Measurements from ENCODE around the gene IL34. TPM values are rescaled to one million over a fixed set of nuclear protein-coding genes. Genes with fewer than 3 reads are reported as not detected.
"Not testable (repeated sequence)": the region's sequence is repeated elsewhere in the genome, so short reads cannot be mapped to it uniquely, and the experiment has no call there.

IL34 gene
- total RNA-seq, 3 donors from 2014 or later = 0.64 to 37.9 (median 7.5) TPM

DNA sequence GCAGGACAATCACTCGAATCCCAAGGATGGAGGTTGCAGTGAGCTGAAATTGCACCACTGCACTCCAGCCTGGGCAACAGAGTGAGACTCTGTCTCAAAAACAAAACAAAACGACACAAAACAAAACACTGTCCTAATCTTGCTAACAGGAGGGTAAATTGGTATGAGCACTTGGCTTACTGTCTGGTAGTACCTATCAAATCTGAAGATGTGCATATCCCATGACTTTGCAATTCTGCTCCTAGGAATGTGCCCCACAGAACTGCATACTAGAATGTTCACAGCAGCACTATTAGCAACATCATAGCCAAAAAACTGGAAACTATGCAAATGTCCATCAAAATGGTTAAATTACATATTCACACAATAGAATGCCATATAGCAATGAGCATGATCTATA, 23.8 kb downstream of the IL34 start:
- no peak for DNase-seq (ENCODE audit: low spot score in 2 of 2)
- TF ChIP-seq POLR2A (IDR thresholded peaks at IDR 0.05) = no peak
- no peak for TF ChIP-seq POLR2AphosphoS5 (IDR thresholded peaks at IDR 0.05)
- TF ChIP-seq, protein P1, sequence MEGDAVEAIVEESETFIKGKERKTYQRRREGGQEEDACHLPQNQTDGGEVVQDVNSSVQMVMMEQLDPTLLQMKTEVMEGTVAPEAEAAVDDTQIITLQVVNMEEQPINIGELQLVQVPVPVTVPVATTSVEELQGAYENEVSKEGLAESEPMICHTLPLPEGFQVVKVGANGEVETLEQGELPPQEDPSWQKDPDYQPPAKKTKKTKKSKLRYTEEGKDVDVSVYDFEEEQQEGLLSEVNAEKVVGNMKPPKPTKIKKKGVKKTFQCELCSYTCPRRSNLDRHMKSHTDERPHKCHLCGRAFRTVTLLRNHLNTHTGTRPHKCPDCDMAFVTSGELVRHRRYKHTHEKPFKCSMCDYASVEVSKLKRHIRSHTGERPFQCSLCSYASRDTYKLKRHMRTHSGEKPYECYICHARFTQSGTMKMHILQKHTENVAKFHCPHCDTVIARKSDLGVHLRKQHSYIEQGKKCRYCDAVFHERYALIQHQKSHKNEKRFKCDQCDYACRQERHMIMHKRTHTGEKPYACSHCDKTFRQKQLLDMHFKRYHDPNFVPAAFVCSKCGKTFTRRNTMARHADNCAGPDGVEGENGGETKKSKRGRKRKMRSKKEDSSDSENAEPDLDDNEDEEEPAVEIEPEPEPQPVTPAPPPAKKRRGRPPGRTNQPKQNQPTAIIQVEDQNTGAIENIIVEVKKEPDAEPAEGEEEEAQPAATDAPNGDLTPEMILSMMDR (IDR thresholded peaks at IDR 0.05) = no peak
- Histone ChIP-seq H3K36me3 (peaks cover 11% of the 10 kb centered on the region), H3K27me3 (no peaks in the 10 kb centered on the region), H3K27ac (no peak overlapping the region), H3K9me3 (no peaks in the 10 kb centered on the region), H3K4me3 (no peak overlapping the region), H3K4me1 (no peaks in the 10 kb centered on the region)
- intact Hi-C loops (cut with DNase I; ENCODE audit: low total_unique reads) = no loop called here

DNA sequence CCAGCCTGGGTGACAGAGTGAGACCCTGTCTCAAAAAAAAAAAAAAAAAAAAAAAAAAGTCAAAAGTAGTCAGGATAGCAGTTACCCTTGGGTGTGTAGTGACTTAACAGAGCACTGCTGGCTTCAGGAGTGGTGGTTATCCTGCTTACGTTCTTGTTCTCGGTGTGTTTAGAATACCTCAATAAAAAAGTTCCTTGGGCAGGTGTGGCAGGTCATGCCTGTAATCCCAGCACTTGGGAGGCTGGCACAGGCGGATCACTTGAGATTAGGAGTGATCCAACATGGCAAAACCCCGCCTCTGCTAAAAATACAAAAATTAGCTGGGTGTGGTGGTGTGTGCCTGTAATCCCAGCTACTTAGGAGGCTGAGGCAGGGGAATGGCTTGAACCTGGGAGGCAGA, 24.6 kb downstream of the IL34 start:
- intact Hi-C loops (cut with DNase I; ENCODE audit: low total_unique reads); DNase-seq (ENCODE audit: low spot score in 2 of 2); H3K27ac ChIP-seq; H3K4me3 ChIP-seq; H3K36me3 ChIP-seq; H3K4me1 ChIP-seq; H3K9me3 ChIP-seq; H3K27me3 ChIP-seq: not testable (repeated sequence)

- no peaks in the 10 kb centered on the region for H3K4me1 ChIP-seq
Observed at GRCh38 chr16:70674221-70675014, 28.1 kb downstream of the IL34 start.

GRCh38 chr16:70675851-70676513, 29.6 kb downstream of the IL34 start:
- Histone ChIP-seq H3K27ac (peak overlapping the region in 1 of 2 donors; percentile 48), H3K27me3 (no peaks in the 10 kb centered on the region), H3K36me3 (no peaks in the 10 kb centered on the region), H3K9me3 (no peaks in the 10 kb centered on the region), H3K4me3 (no peak overlapping the region), H3K4me1 (peaks cover 3 to 9% of the 10 kb centered on the region in 2 donors)
- no peak for DNase-seq (ENCODE audit: low spot score in 2 of 2)
- TF ChIP-seq POLR2AphosphoS5 (IDR thresholded peaks at IDR 0.05) = no peak
- no peak for TF ChIP-seq POLR2A (IDR thresholded peaks at IDR 0.05)
- TF ChIP-seq, protein P1 (IDR thresholded peaks at IDR 0.05) = no peak
- intact Hi-C loops (cut with DNase I; ENCODE audit: low total_unique reads) = no loop called here

More at GRCh38 chr16:70674221-70675014, 28.1 kb downstream of the IL34 start:
- no peak for TF ChIP-seq POLR2AphosphoS5 (IDR thresholded peaks at IDR 0.05)
- no peak for TF ChIP-seq POLR2A (IDR thresholded peaks at IDR 0.05)
- TF ChIP-seq, protein P1 (IDR thresholded peaks at IDR 0.05) = no peak
- Histone ChIP-seq H3K36me3 (peaks cover 5% of the 10 kb centered on the region), H3K9me3 (no peaks in the 10 kb centered on the region), H3K27ac (peak overlapping the region; percentile 17 to 38), H3K27me3 (no peaks in the 10 kb centered on the region), H3K4me3 (no peak overlapping the region)
- intact Hi-C loops (cut with DNase I; ENCODE audit: low total_unique reads) = no loop called here
- DNase-seq (ENCODE audit: low spot score in 2 of 2) = no peak

- intact Hi-C loops (cut with DNase I; ENCODE audit: low total_unique reads) = no loop called here
Observed at GRCh38 chr16:70676675-70677498, 30.5 kb downstream of the IL34 start.

More at GRCh38 chr16:70676675-70677498, 30.5 kb downstream of the IL34 start:
- no peak for DNase-seq (ENCODE audit: low spot score in 2 of 2)
- Histone ChIP-seq H3K9me3 (no peaks in the 10 kb centered on the region), H3K36me3 (no peaks in the 10 kb centered on the region), H3K27ac (peak overlapping the region in 1 of 2 donors; percentile 48), H3K27me3 (no peaks in the 10 kb centered on the region), H3K4me1 (peaks cover 9 to 18% of the 10 kb centered on the region in 2 donors), H3K4me3 (no peak overlapping the region)
- TF ChIP-seq, protein P1 (IDR thresholded peaks at IDR 0.05) = no peak
- TF ChIP-seq POLR2A (IDR thresholded peaks at IDR 0.05) (no peak), POLR2AphosphoS5 (IDR thresholded peaks at IDR 0.05) (no peak)
